ENCODE data around the gene UNC93A.

- TF ChIP-seq, protein P1, sequence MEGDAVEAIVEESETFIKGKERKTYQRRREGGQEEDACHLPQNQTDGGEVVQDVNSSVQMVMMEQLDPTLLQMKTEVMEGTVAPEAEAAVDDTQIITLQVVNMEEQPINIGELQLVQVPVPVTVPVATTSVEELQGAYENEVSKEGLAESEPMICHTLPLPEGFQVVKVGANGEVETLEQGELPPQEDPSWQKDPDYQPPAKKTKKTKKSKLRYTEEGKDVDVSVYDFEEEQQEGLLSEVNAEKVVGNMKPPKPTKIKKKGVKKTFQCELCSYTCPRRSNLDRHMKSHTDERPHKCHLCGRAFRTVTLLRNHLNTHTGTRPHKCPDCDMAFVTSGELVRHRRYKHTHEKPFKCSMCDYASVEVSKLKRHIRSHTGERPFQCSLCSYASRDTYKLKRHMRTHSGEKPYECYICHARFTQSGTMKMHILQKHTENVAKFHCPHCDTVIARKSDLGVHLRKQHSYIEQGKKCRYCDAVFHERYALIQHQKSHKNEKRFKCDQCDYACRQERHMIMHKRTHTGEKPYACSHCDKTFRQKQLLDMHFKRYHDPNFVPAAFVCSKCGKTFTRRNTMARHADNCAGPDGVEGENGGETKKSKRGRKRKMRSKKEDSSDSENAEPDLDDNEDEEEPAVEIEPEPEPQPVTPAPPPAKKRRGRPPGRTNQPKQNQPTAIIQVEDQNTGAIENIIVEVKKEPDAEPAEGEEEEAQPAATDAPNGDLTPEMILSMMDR (IDR thresholded peaks at IDR 0.05; ENCODE audit: poor library complexity, severe bottlenecking): no peak
- TF ChIP-seq EP300 (conservative IDR thresholded peaks at IDR 0.05; ENCODE audit: poor library complexity, severe bottlenecking) (no peak), EZH2 (IDR thresholded peaks at IDR 0.05; ENCODE audit: borderline replicate concordance, insufficient read depth, low read length, poor library complexity, severe bottlenecking) (no peak), MXI1 (conservative IDR thresholded peaks at IDR 0.05; ENCODE audit: poor library complexity, severe bottlenecking) (no peak), TAF1 (IDR thresholded peaks at IDR 0.05; ENCODE audit: low read depth) (no peak), POLR2AphosphoS5 (IDR thresholded peaks at IDR 0.05) (no peak), RAD21 (conservative IDR thresholded peaks at IDR 0.05) (no peak)
Measured at GRCh38 chr6:167306401-167306998, 15.4 kb downstream of the UNC93A start.

All from neural cell (in vitro differentiated cells).